G401 (cell line): ENCODE data around the gene DHCR7. TPM values are rescaled to one million over a fixed set of nuclear protein-coding genes. Genes with fewer than 3 reads are reported as not detected.
A peak's percentile ranks its signal among the peaks of the same experiment; 100 is the strongest.

ENCODE experiments used
- DNase-seq: peaks from one replicate; pipeline ENCODE4 v3.0.0-alpha.2; 2015; ENCODE audit warnings: low spot score
- in situ Hi-C: cut with HindIII; loops from 2 replicates; pipeline ENCODE4 v1.10.0; 2016; ENCODE audit warnings: low sequenced_read_pairs, mixed read lengths
- total RNA-seq: library from RNA; depleted of rRNA; stranded (reverse); fragments of >200 nt; shearing (Covaris generic); gene quantifications from 2 replicates; pipeline ENCODE4 v1.2.3, GENCODE V29; 2014; rRNA removed

Gene DHCR7
- total RNA-seq, 1 experiment from 2014 or later, result 71.8 TPM

DNA sequence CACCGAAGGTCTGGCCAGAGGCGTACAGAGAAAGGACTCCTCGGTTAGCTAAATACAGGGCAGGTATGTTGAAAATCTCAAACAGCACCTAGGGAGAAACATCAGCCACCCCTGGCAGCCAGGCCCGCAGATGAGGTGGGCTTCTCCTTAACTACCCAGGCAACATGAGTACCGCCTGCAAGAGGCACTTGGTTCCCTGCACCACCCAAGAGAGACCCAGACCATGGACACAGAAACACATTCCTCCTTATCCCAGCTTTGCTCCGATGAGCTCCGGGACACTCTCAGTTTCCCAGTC, 53.0 kb downstream of the DHCR7 start:
- DNase-seq, result no peak
- in situ Hi-C loops, result no loop called here

DNA sequence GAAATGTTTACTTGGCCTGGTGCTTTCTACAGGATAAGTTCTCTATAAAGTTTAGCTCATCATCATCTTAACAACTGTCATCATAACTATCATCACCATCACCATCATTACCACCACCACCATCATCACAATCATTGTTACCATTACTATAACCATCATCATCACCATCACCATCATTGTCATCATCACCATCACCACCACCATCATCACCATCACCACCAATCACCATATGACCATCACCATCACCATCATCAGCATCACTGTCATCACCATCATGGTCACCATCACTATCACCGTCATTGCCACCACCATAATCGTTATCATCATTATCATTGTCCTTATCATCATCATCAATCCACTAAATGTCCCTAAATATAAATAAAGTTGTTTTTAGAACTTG, 54.9 kb downstream of the DHCR7 start:
- in situ Hi-C loops, result no loop called here
- no peak for DNase-seq

DNA sequence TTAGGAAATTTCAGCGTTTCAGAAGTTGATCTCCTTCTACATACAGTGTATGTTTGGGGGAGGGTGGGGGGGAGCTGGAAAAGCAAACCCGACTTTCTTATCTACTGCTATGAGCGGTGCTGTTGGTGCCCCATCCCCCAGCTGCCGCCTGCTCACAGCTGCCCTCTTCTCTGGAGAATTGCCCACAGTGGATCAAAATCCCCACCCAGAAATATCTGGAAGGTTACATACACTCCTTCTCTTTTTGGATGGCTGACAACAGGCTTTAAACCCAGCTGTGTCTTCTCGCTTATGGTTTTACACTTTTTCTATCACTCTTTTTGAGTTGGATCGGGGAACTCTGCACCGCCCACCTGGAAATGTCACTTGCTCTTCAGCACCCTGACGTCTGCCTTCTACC, 56.4 kb downstream of the DHCR7 start:
- in situ Hi-C loops, result no loop called here
- DNase-seq, result no peak

DNA sequence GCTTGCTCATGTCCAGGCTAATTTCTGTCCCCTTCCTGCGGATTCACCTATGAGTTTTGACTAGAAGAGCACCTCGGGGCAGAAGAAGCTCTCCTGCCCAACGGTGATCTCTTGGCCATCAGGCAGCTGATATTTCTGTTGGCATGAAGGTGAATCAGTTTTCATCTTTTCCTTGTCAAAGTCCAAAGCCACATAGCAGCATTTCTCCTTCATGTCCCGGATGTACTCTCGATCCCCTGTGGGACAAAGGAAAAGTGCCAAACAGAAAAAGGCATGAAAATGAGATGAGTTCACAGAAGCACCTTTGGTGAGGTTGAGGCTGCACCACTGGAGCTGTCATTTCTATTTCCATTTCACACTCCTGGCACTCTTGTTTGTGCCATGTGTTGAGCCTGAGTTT, 56.8 kb downstream of the DHCR7 start:
- in situ Hi-C loops, result no loop called here
- no peak for DNase-seq

DNA sequence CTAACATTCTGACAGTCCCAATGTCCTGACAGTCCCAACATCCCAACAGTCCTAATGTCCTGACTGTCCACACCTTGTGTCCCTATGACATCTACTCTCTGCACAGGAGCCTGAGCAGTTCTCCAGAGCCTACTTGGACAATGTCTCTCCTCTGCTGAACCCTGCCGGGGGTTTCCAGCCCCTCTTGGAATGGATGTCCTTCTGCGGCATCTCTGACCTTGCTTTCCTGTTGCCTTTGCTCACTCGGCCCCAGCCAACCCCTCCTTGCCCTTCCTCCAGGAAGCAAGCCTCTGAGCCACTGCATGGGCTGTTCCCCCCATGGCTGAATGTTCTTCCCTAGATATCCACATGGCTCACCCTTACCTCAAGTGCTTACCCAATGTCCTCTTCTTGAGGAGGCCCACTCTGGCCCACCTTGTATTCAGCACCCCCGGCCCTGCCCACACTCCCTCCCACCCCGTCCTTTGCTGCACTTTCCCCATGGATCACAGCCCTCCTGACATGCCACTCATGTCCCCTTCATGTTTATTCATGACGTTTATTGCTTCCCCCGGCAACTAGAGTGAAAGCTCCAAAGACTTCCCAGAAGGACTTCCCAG, 59.5 kb downstream of the DHCR7 start:
- no peak for DNase-seq
- in situ Hi-C loops, result no loop called here

DNA sequence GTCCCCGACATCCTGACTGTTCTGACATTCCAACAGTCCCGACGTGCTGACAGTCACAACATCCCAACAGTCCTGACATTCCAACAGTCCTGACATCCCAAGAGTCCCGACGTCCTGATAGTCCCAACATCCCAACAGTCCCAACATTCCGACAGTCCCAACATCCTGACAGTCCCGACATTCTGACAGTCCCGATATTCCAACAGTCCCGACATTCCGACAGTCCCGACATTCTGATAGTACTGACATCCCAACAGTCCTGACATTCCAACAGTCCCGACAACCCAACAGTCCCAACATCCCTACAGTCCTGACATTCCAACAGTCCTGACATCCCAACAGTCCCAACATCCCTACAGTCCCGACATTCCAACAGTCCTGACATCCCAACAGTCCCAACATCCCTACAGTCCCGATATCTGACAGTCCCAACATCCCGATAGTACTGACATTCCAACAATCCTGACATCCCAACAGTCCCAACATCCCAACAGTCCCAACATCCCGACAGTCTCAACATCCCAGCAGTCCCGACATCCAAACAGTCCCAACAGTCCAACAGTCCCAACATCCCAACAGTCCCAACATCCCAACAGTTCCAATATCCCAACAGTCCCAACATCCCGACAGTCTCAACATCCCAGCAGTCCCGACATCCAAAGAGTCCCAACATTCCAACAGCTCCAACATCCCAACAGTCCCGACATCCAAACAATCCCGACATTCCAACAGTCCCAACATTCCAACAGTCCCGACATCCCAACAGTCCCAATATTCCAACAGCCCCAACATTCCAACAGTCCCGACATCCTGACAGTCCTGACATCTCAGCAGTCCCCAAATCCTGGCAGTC, 60.2 kb downstream of the DHCR7 start:
- in situ Hi-C loops, result no loop called here
- DNase-seq, result no peak

DNA sequence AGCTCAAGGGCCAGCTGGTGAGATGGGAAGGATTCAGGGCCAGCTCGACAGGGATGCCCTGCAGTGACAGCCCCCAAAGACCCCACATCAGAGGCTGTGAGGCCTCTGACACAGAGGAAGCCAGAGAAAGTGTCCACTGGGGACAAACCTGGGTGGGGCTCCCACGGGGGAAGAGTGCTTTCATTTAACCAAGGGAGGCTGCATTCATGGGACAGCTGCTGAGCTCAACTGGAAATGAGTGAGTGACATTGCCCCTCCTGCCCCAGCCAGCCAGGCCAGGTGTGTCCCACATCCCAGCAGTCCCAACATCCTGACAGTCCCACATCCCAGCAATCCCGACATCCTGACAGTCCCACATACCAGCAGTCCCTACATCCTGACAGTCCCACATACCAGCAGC, 61.0 kb downstream of the DHCR7 start:
- in situ Hi-C loops, result no loop called here
- DNase-seq, result no peak

DNA sequence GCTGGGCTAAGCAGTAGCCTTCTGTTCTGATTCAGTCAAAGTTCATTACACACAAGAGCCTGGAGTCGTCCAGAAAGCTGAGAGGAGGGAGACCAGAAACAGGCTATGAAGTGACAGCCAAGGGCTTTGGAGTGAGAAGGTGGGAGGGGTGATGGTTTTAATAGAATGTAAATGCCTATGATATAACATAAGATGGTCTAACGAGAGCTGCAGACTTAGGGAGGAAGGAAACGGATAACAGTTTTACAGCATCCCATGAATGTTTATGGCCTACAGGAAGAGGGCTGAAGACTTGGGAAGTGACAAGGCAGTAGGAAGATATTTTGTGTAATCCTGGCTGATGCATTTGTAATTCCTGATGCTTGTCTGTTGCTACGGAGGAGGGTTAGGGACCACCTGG, 62.0 kb downstream of the DHCR7 start:
- DNase-seq, result no peak
- in situ Hi-C loops, result no loop called here

DNA sequence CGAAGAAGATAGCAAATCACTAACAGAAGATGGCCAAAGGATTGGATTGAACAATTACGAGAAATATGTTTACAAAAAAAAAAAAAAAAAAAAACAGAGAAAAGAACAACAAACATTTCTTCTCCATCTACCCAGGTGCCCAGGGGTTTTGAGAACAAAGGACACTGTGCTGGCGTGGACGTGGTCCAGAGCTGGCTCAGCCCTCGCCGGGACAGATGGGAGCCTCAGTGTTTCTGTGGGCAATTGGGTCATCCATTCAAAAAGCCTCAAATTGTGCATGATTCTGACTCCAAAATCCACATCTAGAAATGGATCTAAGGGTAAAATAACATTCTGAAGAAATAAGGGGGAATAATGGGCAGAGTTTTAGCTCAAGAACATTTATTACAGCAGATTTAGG, 63.1 kb downstream of the DHCR7 start:
- peak; percentile 82 for DNase-seq
- in situ Hi-C loops, result no loop called here

DNA sequence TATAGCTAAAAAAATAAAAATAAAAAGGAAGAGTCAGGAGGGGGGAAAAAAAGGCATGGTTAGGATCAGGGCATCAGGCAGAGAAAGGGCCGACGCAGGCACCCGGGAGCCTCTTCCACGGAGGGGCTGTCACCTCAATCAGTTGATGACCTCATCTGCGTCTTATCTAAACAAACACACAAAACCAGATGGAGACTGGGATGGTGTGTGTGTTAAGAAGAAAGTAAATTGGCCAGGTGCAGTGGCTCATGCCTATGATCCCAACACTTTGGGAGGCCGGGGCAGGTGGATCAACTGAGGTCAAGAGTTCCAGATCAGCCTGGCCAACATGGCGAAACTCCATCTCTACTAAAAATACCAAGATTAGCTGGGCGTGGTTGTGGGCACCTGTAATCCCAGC, 63.6 kb downstream of the DHCR7 start:
- no peak for DNase-seq
- in situ Hi-C loops, result no loop called here

Other genes starting within 250 kb of the DHCR7 start
- not detected in 2 replicates for gene SHANK2, start 195.8 kb downstream of the DHCR7 start, total RNA-seq
- 39.1 and 41.1 TPM in 2 replicates for gene NADSYN1, start 4.8 kb upstream of the DHCR7 start, total RNA-seq
- gene KRTAP5-7, start 78.9 kb upstream of the DHCR7 start, total RNA-seq, result not detected in 2 replicates
- gene KRTAP5-8, start 89.6 kb upstream of the DHCR7 start, total RNA-seq, result not detected in 2 replicates
- not detected in 2 replicates for gene KRTAP5-9, start 100.0 kb upstream of the DHCR7 start, total RNA-seq
- gene KRTAP5-10, start 117.2 kb upstream of the DHCR7 start, total RNA-seq, result not detected in 2 replicates
- gene KRTAP5-11, start 134.5 kb upstream of the DHCR7 start, total RNA-seq, result not detected in 2 replicates